Measurements from ENCODE around the gene SVIL. TPM values are rescaled to one million over a fixed set of nuclear protein-coding genes. Genes with fewer than 3 reads are reported as not detected.

Gene SVIL, protein sequence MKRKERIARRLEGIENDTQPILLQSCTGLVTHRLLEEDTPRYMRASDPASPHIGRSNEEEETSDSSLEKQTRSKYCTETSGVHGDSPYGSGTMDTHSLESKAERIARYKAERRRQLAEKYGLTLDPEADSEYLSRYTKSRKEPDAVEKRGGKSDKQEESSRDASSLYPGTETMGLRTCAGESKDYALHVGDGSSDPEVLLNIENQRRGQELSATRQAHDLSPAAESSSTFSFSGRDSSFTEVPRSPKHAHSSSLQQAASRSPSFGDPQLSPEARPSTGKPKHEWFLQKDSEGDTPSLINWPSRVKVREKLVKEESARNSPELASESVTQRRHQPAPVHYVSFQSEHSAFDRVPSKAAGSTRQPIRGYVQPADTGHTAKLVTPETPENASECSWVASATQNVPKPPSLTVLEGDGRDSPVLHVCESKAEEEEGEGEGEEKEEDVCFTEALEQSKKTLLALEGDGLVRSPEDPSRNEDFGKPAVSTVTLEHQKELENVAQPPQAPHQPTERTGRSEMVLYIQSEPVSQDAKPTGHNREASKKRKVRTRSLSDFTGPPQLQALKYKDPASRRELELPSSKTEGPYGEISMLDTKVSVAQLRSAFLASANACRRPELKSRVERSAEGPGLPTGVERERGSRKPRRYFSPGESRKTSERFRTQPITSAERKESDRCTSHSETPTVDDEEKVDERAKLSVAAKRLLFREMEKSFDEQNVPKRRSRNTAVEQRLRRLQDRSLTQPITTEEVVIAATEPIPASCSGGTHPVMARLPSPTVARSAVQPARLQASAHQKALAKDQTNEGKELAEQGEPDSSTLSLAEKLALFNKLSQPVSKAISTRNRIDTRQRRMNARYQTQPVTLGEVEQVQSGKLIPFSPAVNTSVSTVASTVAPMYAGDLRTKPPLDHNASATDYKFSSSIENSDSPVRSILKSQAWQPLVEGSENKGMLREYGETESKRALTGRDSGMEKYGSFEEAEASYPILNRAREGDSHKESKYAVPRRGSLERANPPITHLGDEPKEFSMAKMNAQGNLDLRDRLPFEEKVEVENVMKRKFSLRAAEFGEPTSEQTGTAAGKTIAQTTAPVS (N-terminal part only)
- total RNA-seq = 10 to 100 TPM; 19.7 to 53.8 (median 24.8) TPM
- 1 to 10 TPM; 8.6 to 9.5 TPM for polyA plus RNA-seq

DNA sequence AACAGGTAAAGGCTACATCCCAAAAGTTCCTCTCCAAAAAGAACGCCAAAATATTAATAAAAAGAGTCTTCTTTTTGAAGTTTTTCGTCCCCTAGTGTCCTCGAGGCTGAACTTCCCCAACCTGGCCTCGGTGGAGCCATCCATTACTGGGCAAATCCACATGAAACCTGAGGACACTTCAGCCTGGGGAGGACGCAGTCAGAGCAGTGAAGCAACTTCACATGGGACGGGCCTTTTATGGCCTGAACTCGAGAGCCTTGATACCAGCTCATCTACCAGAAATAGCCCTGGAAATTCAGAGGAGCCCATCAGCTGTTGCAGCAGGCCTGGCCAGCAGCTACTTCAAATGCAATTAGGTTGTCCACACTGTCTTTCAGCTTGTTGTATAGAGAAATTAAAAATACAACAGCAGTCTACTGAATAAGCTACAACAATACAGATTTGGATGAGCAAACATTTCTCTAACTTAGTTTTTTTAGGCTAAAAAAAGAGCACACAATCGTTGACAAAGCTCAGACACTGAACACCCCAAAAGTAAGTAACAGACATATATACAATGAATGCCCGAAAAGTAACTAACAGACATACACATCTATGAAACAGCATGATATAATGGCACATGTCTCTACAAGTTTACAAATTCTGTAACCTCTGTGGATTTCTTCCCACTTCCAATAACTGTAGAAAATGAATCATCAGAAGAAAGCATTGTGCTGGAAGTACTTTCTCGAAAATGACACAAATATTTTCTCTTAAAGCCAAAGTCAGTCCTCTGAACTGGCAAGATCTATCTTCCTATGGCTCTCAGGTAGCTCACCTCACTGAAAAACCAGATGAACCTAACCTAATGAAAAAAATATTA is at the start of gene SVIL:
Gene SVIL (minus strand): TSS at position 208 of the 862 bp plus-strand sequence. CDS start 79,913 bp downstream, outside the sequence.
- intact Hi-C loops (cut with DNase I) = no loop called here
- WGBS, 2 donors = 60 to 62% methylated on average over 10 of the region's 10 CpGs
- Histone ChIP-seq H3K9me3 (no peaks in the 10 kb centered on the region), H3K4me1 (peaks cover 0 to 25% (median 18%) of the 10 kb centered on the region in 3 donors), H3K27ac (peak within 1 kb of the TSS in 2 of 4 donors; percentile 72 to 81), H3K36me3 (no peaks in the 10 kb centered on the region), H3K27me3 (no peaks in the 10 kb centered on the region), H3K4me3 (peak within 1 kb of the TSS in 1 of 4 donors; percentile 3)
- peak in 3 of 4 donors; percentile 50 to 54 (median 51) for ATAC-seq
- FAIRE-seq = peak; percentile 37
- TF ChIP-seq, protein P1, sequence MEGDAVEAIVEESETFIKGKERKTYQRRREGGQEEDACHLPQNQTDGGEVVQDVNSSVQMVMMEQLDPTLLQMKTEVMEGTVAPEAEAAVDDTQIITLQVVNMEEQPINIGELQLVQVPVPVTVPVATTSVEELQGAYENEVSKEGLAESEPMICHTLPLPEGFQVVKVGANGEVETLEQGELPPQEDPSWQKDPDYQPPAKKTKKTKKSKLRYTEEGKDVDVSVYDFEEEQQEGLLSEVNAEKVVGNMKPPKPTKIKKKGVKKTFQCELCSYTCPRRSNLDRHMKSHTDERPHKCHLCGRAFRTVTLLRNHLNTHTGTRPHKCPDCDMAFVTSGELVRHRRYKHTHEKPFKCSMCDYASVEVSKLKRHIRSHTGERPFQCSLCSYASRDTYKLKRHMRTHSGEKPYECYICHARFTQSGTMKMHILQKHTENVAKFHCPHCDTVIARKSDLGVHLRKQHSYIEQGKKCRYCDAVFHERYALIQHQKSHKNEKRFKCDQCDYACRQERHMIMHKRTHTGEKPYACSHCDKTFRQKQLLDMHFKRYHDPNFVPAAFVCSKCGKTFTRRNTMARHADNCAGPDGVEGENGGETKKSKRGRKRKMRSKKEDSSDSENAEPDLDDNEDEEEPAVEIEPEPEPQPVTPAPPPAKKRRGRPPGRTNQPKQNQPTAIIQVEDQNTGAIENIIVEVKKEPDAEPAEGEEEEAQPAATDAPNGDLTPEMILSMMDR (IDR thresholded peaks at IDR 0.05) = no peak
- no peak for DNase-seq

DNA sequence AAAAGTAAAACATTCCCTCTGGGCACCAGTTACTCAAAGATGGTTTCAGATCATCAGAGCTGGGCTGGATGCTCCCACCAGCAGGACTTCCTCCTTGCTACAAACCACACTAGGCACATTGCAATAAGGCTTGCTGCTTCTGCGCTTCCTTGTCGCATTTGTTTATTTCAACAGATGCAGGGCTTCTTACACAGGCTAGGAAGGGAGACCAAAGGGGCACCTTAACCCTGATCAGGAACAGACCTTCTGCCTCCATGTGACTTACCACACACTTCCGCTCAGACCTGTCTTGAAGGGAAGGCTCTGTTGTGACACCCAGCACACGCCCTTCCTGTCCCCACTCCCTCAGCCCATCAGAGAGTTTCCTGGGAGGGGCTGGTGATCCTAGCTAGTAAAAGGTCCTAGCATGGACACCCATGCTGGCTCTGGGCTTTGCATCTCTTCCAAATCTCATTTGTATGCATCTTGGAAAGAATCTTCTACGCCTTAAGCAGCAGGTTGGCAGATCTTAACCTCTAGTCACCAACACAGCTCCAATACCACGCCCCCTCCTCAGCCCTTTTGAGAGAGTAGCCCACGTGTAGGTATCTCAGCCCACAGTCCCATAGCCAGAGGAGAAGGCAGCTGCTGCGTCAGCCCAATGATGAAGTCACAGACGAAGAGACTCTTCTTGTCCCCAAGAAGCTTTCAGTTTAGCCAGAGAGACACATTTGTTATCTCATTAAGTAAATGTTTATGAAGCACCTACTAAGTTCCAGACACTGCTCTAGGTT is 47.1 kb upstream of the SVIL start:
- Histone ChIP-seq H3K4me3 (no peak overlapping the region), H3K27me3 (no peaks in the 10 kb centered on the region), H3K27ac (no peak overlapping the region), H3K36me3 (no peaks in the 10 kb centered on the region), H3K9me3 (no peaks in the 10 kb centered on the region), H3K4me1 (no peaks in the 10 kb centered on the region)
- DNase-seq (no peak), ATAC-seq (peak in 2 of 4 donors; percentile 42 to 63), FAIRE-seq (no peak)
- intact Hi-C loops (cut with DNase I) = no loop called here
- TF ChIP-seq, protein P1 (IDR thresholded peaks at IDR 0.05) = no peak
- WGBS, 2 donors = 87 to 89% methylated on average over 9 of the region's 9 CpGs

DNA sequence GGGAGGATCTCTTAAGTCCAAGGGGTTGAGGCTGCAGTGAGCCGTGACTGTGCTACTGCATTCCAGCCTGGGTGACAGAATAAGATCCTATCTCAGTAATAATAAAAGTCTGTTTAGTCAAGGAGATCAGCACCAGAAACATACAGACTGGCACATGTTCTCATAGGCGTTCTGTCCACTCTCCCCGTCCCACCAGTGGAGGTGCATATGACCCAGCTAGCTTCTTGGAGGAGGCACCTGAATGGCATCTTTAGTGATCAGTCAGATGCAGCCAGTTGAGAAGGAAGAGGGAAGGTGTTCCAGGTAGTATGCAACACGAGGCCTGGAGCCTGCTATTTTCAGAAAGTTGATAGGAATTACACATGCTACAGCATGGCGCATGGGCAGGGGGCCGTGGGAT is 45.3 kb upstream of the SVIL start:
- TF ChIP-seq, protein P1 (IDR thresholded peaks at IDR 0.05) = no peak
- FAIRE-seq (no peak), DNase-seq (no peak), ATAC-seq (no peak)
- Histone ChIP-seq H3K36me3 (no peaks in the 10 kb centered on the region), H3K9me3 (no peaks in the 10 kb centered on the region), H3K27ac (no peak overlapping the region), H3K4me1 (no peaks in the 10 kb centered on the region), H3K27me3 (no peaks in the 10 kb centered on the region), H3K4me3 (no peak overlapping the region)
- WGBS, 2 donors = 85 to 94% methylated on average over 6 of the region's 6 CpGs
- intact Hi-C loops (cut with DNase I) = no loop called here

DNA sequence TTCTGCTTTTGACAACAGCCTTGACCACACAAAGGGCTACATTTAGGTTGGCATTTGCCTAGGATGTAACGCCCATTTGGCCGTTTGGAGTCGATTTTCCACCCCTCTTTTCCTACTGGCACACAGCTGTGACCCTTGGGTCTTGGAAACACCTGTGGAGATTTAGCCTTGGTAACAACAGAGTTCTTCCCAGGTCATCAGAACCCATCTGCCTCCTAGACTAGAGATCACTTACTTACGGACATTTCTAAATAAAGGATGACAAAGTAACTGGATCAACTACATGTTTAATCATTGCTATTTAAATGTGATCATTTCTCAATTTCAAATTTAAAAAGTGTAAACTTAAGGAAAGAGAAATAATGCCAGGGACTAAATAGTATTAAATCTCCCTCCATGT is 42.0 kb upstream of the SVIL start:
- intact Hi-C loops (cut with DNase I) = no loop called here
- FAIRE-seq = no peak
- 96 to 97% methylated on average over 4 of the region's 4 CpGs for WGBS, 2 donors

More for the DNA sequence above, 42.0 kb upstream of the SVIL start:
- TF ChIP-seq, protein P1 (IDR thresholded peaks at IDR 0.05) = no peak
- no peak overlapping the region for H3K27ac ChIP-seq
- no peaks in the 10 kb centered on the region for H3K27me3 ChIP-seq
- no peak for ATAC-seq
- no peaks in the 10 kb centered on the region for H3K9me3 ChIP-seq
- H3K36me3 ChIP-seq = no peaks in the 10 kb centered on the region
- no peaks in the 10 kb centered on the region for H3K4me1 ChIP-seq
- DNase-seq = no peak
- no peak overlapping the region for H3K4me3 ChIP-seq

Data from pancreas (tissue), 10 donors.